SH-SY5Y (cell line): Measurements from ENCODE around the gene ELMOD3.

Source experiments
- GATA2 ChIP-seq: IDR thresholded peaks from 2 replicates; pipeline ENCODE4 v1.6.1; 2011; ENCODE audit warnings: mild to moderate bottlenecking, low read depth, low read length
- GATA3 ChIP-seq: IDR thresholded peaks from 2 replicates; pipeline ENCODE4 v1.6.1; 2011; ENCODE audit warnings: low read depth, mild to moderate bottlenecking, low read length, moderate library complexity

- no peak for TF ChIP-seq GATA2
- TF ChIP-seq GATA3 = no peak
Observed at GRCh38 chr2:85429924-85430289, 75.3 kb downstream of the ELMOD3 start.
